H9 (cell line): ENCODE data around the gene CREB3L2. TPM values are rescaled to one million over a fixed set of nuclear protein-coding genes. Genes with fewer than 3 reads are reported as not detected.

Experiments
- DNase-seq: peaks from one replicate; pipeline ENCODE4 v3.0.0-alpha.2; 2017
- H2AFZ ChIP-seq: one replicate; pipeline ENCODE4 v1.6.1; 2013; ENCODE audit warnings: mild to moderate bottlenecking, low read length, control low read depth, moderate library complexity
- H2AK5ac ChIP-seq: 2 replicates; pipeline ENCODE4 v1.6.1; 2013; ENCODE audit warnings: low read length, control low read depth, mixed read lengths; ENCODE audit not compliant: insufficient read length
- H2BK120ac ChIP-seq: one replicate; pipeline ENCODE4 v1.6.1; 2013; ENCODE audit warnings: low read depth, mild to moderate bottlenecking, low read length, control low read depth, inconsistent platforms; ENCODE audit not compliant: poor library complexity, severe bottlenecking
- H2BK12ac ChIP-seq: 2 replicates; pipeline ENCODE4 v1.6.1; 2013; ENCODE audit warnings: low read length, control low read depth, mixed read lengths, low read depth; ENCODE audit not compliant: insufficient read length
- H2BK15ac ChIP-seq: 2 replicates; pipeline ENCODE4 v1.6.1; 2013; ENCODE audit warnings: low read depth, low read length, control low read depth
- H2BK20ac ChIP-seq: one replicate; pipeline ENCODE4 v1.6.1; 2013; ENCODE audit warnings: low read depth, mild to moderate bottlenecking, low read length, control low read depth, inconsistent platforms; ENCODE audit not compliant: poor library complexity, severe bottlenecking
- H2BK5ac ChIP-seq: 2 replicates; pipeline ENCODE4 v1.6.1; 2013; ENCODE audit warnings: low read length, control low read depth, mixed read lengths; ENCODE audit not compliant: insufficient read length
- H3K14ac ChIP-seq: 2 replicates; pipeline ENCODE4 v1.6.1; 2013; ENCODE audit warnings: low read length, control low read depth; ENCODE audit not compliant: insufficient read depth
- H3K18ac ChIP-seq: 2 replicates; pipeline ENCODE4 v1.6.1; 2013; ENCODE audit warnings: low read depth, mild to moderate bottlenecking, mixed read lengths, low read length, control low read depth; ENCODE audit not compliant: insufficient read length
- H3K23ac ChIP-seq: 2 replicates; pipeline ENCODE4 v1.6.1; 2013; ENCODE audit warnings: low read length, control low read depth, mixed read lengths, low read depth; ENCODE audit not compliant: insufficient read length
- H3K23me2 ChIP-seq: 2 replicates; pipeline ENCODE4 v1.6.1; 2013; ENCODE audit warnings: low read depth, mild to moderate bottlenecking, mixed read lengths, low read length, control low read depth; ENCODE audit not compliant: insufficient read length, poor library complexity, severe bottlenecking
- H3K27ac ChIP-seq: 2 replicates; pipeline ENCODE4 v1.5.1; 2013; ENCODE audit warnings: low read length, control low read depth, mixed read lengths, low read depth; ENCODE audit not compliant: insufficient read length
- H3K27me3 ChIP-seq: 2 replicates; pipeline ENCODE4 v1.6.1; 2013; ENCODE audit warnings: low read length, control low read depth, inconsistent platforms; ENCODE audit not compliant: insufficient read depth
- H3K4ac ChIP-seq: 2 replicates; pipeline ENCODE4 v1.6.1; 2013; ENCODE audit warnings: low read depth, mild to moderate bottlenecking, control low read depth, inconsistent platforms, low read length, moderate library complexity
- H3K4me1 ChIP-seq: 2 replicates; pipeline ENCODE4 v1.6.1; 2013; ENCODE audit warnings: low read length, control low read depth, inconsistent platforms; ENCODE audit not compliant: insufficient read depth
- H3K4me2 ChIP-seq: 2 replicates; pipeline ENCODE4 v1.6.1; 2013; ENCODE audit warnings: low read length, control low read depth, mixed read lengths; ENCODE audit not compliant: insufficient read length, insufficient read depth
- H3K56ac ChIP-seq: 2 replicates; pipeline ENCODE4 v1.6.1; 2013; ENCODE audit warnings: low read depth, mild to moderate bottlenecking, mixed read lengths, low read length, control low read depth; ENCODE audit not compliant: insufficient read length
- H3K79me1 ChIP-seq: 2 replicates; pipeline ENCODE4 v1.6.1; 2013; ENCODE audit warnings: low read depth, mild to moderate bottlenecking, moderate library complexity, low read length, control low read depth, inconsistent platforms; ENCODE audit not compliant: insufficient read depth, poor library complexity, severe bottlenecking
- H3K79me2 ChIP-seq: 2 replicates; pipeline ENCODE4 v1.6.1; 2013; ENCODE audit warnings: low read length, control low read depth, inconsistent platforms; ENCODE audit not compliant: insufficient read depth
- H3K9ac ChIP-seq: 2 replicates; pipeline ENCODE4 v1.6.1; 2013; ENCODE audit warnings: low read length, control low read depth, mixed read lengths; ENCODE audit not compliant: insufficient read length; ENCODE audit errors: extremely low read depth
- H3K9me3 ChIP-seq: one replicate; pipeline ENCODE4 v1.6.1; 2013; ENCODE audit warnings: low read depth, low read length, inconsistent platforms; ENCODE audit not compliant: control insufficient read depth
- H3T11ph ChIP-seq: one replicate; pipeline ENCODE4 v1.6.1; 2013; ENCODE audit warnings: mild to moderate bottlenecking, low read length, control low read depth, inconsistent platforms
- H4K20me1 ChIP-seq: one replicate; pipeline ENCODE4 v1.6.1; 2013; ENCODE audit not compliant: control insufficient read depth, insufficient read length, insufficient read depth
- H4K5ac ChIP-seq: 2 replicates; pipeline ENCODE4 v1.6.1; 2013; ENCODE audit warnings: low read depth, mild to moderate bottlenecking, mixed read lengths, low read length, control low read depth; ENCODE audit not compliant: insufficient read length
- H4K8ac ChIP-seq: replicated peaks from 2 replicates; pipeline ENCODE4 v1.6.1; 2013; ENCODE audit warnings: low read length, control low read depth, mixed read lengths, low read depth; ENCODE audit not compliant: insufficient read length
- H4K91ac ChIP-seq: 2 replicates; pipeline ENCODE4 v1.6.1; 2013; ENCODE audit warnings: low read depth, mild to moderate bottlenecking, moderate library complexity, mixed read lengths, low read length, control low read depth; ENCODE audit not compliant: insufficient read length
- H3K27ac Mint-ChIP-seq, 3 experiments: 2 replicates in 2 of 3; 3 replicates in 1 of 3; pipeline ENCODE4 v1.8.0; 2020 to 2021; ENCODE audit warnings: mixed read lengths in 3 of 3, mild to moderate bottlenecking in 1 of 3, moderate library complexity in 1 of 3
- H3K27me3 Mint-ChIP-seq: 2 replicates; pipeline ENCODE4 v1.8.0; 2021; ENCODE audit warnings: low read depth, mild to moderate bottlenecking, moderate library complexity, mixed read lengths
- H3K36me3 Mint-ChIP-seq, 3 experiments: 2 replicates in 2 of 3; 3 replicates in 1 of 3; pipeline ENCODE4 v1.8.0; 2020 to 2021; ENCODE audit warnings: low read depth in 3 of 3, mixed read lengths in 3 of 3; ENCODE audit not compliant: insufficient read depth in 1 of 3
- H3K4me1 Mint-ChIP-seq, 2 experiments: 2 replicates each; pipeline ENCODE4 v1.8.0; 2020; ENCODE audit warnings: mixed read lengths in 2 of 2
- H3K4me3 Mint-ChIP-seq, 2 experiments: 2 replicates in 1 of 2; 3 replicates in 1 of 2; pipeline ENCODE4 v1.8.0; 2020 to 2021; ENCODE audit warnings: mild to moderate bottlenecking in 2 of 2, mixed read lengths in 2 of 2, moderate library complexity in 1 of 2
- H3K9me3 Mint-ChIP-seq, 2 experiments: 2 replicates in 1 of 2; 3 replicates in 1 of 2; pipeline ENCODE4 v1.8.0; 2020; ENCODE audit warnings: mild to moderate bottlenecking in 2 of 2, mixed read lengths in 2 of 2, moderate library complexity in 1 of 2
- WGBS: extraction: QIAGEN DNeasy Blood & Tissue Kit; methylation state at CpG from one replicate; pipeline ENCODE4 v1.1.7; 2013; ENCODE audit warnings: missing lambda C conversion rate, low lambda C conversion rate, mixed read lengths; ENCODE audit not compliant: insufficient read length; ENCODE audit errors: extremely low coverage; 5-methylcytosine and 5-hydroxymethylcytosine counted together
- total RNA-seq: library from RNA; stranded (reverse); gene quantifications from 2 replicates; pipeline ENCODE4 v1.2.1, GENCODE V29; 2021
- TF ChIP-seq, protein P1 (sequence below): fragments of 200-600 bp; sonication (generic); conservative IDR thresholded peaks from 3 replicates; pipeline ENCODE4 v1.8.0; 2021; ENCODE audit warnings: antibody characterized with exemption, mild to moderate bottlenecking

The CREB3L2 gene
- total RNA-seq, 1 experiment from 2014 or later, result 60.7 TPM

DNA sequence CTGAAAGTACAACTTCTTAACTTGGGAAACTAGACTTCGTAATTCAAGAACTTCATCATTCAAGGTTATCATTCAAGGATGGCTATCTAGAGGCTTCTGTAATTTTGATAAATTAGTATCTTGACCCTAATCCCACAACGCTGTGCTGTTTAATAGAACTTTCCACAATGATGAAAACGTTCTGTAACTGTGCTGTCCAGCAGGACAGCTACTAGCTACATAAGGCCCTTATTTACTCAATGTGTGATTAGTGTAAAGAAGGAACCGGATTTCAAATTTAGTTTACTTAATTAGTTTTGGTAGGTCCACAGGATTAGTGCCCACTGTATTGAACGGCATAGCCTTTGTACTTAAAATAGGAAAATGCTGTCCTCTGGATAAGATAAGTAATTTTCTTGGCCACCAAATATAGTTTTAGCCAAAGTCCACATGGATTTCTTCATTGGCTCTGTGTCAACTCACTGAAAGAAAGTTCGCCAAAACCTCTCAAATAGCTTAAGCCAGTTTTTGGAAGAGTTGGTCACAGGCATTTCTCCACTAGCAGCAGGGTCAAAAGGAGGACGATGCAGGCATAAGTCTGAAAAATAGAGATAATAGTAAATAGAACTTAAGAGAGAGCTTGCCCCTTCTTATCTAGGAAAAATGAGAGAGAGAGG, 172.4 kb downstream of the CREB3L2 start:
- no peak overlapping the region for H3K4me3 Mint-ChIP-seq
- no peak overlapping the region for H3K23ac ChIP-seq
- H3K23me2 ChIP-seq, result no peaks in the 10 kb centered on the region
- no peaks in the 10 kb centered on the region for H3K27me3 ChIP-seq
- no peak overlapping the region for H4K8ac ChIP-seq
- H2BK5ac ChIP-seq, result no peak overlapping the region
- H3K18ac ChIP-seq, result no peak overlapping the region
- H3K4me1 ChIP-seq, result no peaks in the 10 kb centered on the region
- no CpG with 5 or more reads among the region's 7 CpGs for WGBS
- no peak overlapping the region for H2BK20ac ChIP-seq
- H2BK15ac ChIP-seq, result no peak overlapping the region
- H3K27ac Mint-ChIP-seq, result no peak overlapping the region
- H3K14ac ChIP-seq, result no peak overlapping the region
- no peak overlapping the region for H3K9ac ChIP-seq
- H2BK12ac ChIP-seq, result no peak overlapping the region
- H2BK120ac ChIP-seq, result no peak overlapping the region
- H3K36me3 Mint-ChIP-seq, result peaks cover 13 to 31% (median 28%) of the 10 kb centered on the region in 3 experiments
- H3K79me2 ChIP-seq, result no peaks in the 10 kb centered on the region
- H4K5ac ChIP-seq, result no peak overlapping the region
- no peak overlapping the region for H4K91ac ChIP-seq
- DNase-seq, result no peak
- TF ChIP-seq, protein P1, sequence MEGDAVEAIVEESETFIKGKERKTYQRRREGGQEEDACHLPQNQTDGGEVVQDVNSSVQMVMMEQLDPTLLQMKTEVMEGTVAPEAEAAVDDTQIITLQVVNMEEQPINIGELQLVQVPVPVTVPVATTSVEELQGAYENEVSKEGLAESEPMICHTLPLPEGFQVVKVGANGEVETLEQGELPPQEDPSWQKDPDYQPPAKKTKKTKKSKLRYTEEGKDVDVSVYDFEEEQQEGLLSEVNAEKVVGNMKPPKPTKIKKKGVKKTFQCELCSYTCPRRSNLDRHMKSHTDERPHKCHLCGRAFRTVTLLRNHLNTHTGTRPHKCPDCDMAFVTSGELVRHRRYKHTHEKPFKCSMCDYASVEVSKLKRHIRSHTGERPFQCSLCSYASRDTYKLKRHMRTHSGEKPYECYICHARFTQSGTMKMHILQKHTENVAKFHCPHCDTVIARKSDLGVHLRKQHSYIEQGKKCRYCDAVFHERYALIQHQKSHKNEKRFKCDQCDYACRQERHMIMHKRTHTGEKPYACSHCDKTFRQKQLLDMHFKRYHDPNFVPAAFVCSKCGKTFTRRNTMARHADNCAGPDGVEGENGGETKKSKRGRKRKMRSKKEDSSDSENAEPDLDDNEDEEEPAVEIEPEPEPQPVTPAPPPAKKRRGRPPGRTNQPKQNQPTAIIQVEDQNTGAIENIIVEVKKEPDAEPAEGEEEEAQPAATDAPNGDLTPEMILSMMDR, result no peak
- H3K56ac ChIP-seq, result no peak overlapping the region
- H3K9me3 Mint-ChIP-seq, result peaks cover 33 to 36% of the 10 kb centered on the region in 2 experiments
- no peaks in the 10 kb centered on the region for H3K4me1 Mint-ChIP-seq
- H4K20me1 ChIP-seq, result no peaks in the 10 kb centered on the region
- H3K4ac ChIP-seq, result no peak overlapping the region
- no peak overlapping the region for H2AK5ac ChIP-seq
- H3K27ac ChIP-seq, result no peak overlapping the region
- no peak overlapping the region for H2AFZ ChIP-seq
- H3K27me3 Mint-ChIP-seq, result peaks cover 3% of the 10 kb centered on the region
- H3T11ph ChIP-seq, result no peak overlapping the region
- no peaks in the 10 kb centered on the region for H3K79me1 ChIP-seq
- H3K4me2 ChIP-seq, result no peak overlapping the region
- peaks cover 15% of the 10 kb centered on the region for H3K9me3 ChIP-seq
